ENCODE results near the gene SOX5. TPM values are rescaled to one million over a fixed set of nuclear protein-coding genes. Genes with fewer than 3 reads are reported as not detected.

SOX5 gene
- polyA plus RNA-seq, 1 experiment = 6.7 TPM

GRCh38 chr12:23770202-23770938, 179.1 kb downstream of the SOX5 start:
- no peak for DNase-seq (ENCODE audit: low read depth, low spot score)
- POLR2A ChIA-PET = no interaction called here
- Histone ChIP-seq H3K4me3 (ENCODE audit: low read depth, low read length) (no peak overlapping the region), H3K9me3 (ENCODE audit: control insufficient read depth, insufficient read depth, low read length) (no peaks in the 10 kb centered on the region), H3K27ac (ENCODE audit: low read depth, low read length) (no peak overlapping the region), H3K27me3 (ENCODE audit: control insufficient read depth, insufficient read depth, low read length) (no peaks in the 10 kb centered on the region)
- CTCF ChIA-PET = no interaction called here
- no peak for TF ChIP-seq CTCF (IDR thresholded peaks at IDR 0.05; ENCODE audit: low read depth, low read length)

GRCh38 chr12:23767834-23768233, 181.6 kb downstream of the SOX5 start:
- H3K27ac ChIP-seq (ENCODE audit: low read depth, low read length) = no peak overlapping the region
- CTCF ChIA-PET = no interaction called here
- no peak for DNase-seq (ENCODE audit: low read depth, low spot score)

GRCh38 chr12:23763724-23764123, 185.7 kb downstream of the SOX5 start:
- no peak overlapping the region for H3K27ac ChIP-seq (ENCODE audit: low read depth, low read length)
- no peaks in the 10 kb centered on the region for H3K27me3 ChIP-seq (ENCODE audit: control insufficient read depth, insufficient read depth, low read length)
- ChIA-PET CTCF (no interaction called here), POLR2A (no interaction called here)
- DNase-seq (ENCODE audit: low read depth, low spot score) = no peak
- H3K9me3 ChIP-seq (ENCODE audit: control insufficient read depth, insufficient read depth, low read length) = no peaks in the 10 kb centered on the region
- no peak for TF ChIP-seq CTCF (IDR thresholded peaks at IDR 0.05; ENCODE audit: low read depth, low read length)
- no peak overlapping the region for H3K4me3 ChIP-seq (ENCODE audit: low read depth, low read length)

More at GRCh38 chr12:23767834-23768233, 181.6 kb downstream of the SOX5 start:
- Histone ChIP-seq H3K27me3 (ENCODE audit: control insufficient read depth, insufficient read depth, low read length) (no peaks in the 10 kb centered on the region), H3K9me3 (ENCODE audit: control insufficient read depth, insufficient read depth, low read length) (no peaks in the 10 kb centered on the region), H3K4me3 (ENCODE audit: low read depth, low read length) (no peak overlapping the region)
- TF ChIP-seq CTCF (IDR thresholded peaks at IDR 0.05; ENCODE audit: low read depth, low read length) = no peak
- POLR2A ChIA-PET = no interaction called here

- H3K9me3 ChIP-seq (ENCODE audit: control insufficient read depth, insufficient read depth, low read length) = no peaks in the 10 kb centered on the region
- TF ChIP-seq CTCF (IDR thresholded peaks at IDR 0.05; ENCODE audit: low read depth, low read length) = no peak
- no peaks in the 10 kb centered on the region for H3K27me3 ChIP-seq (ENCODE audit: control insufficient read depth, insufficient read depth, low read length)
- CTCF ChIA-PET = interaction anchor here (0.5 kb wide), 1 partner anchor 518 kb away, joined by 4 read pairs; no protein-coding TSS in a partner anchor
- H3K27ac ChIP-seq (ENCODE audit: low read depth, low read length) = no peak overlapping the region
- no peak for DNase-seq (ENCODE audit: low read depth, low spot score)
- POLR2A ChIA-PET = no interaction called here
- no peak overlapping the region for H3K4me3 ChIP-seq (ENCODE audit: low read depth, low read length)
These were observed 189.0 kb downstream of the SOX5 start for GRCh38 chr12:23760495-23760894.

GRCh38 chr12:23758608-23759007, 190.9 kb downstream of the SOX5 start:
- no peaks in the 10 kb centered on the region for H3K9me3 ChIP-seq (ENCODE audit: control insufficient read depth, insufficient read depth, low read length)

More at GRCh38 chr12:23758608-23759007, 190.9 kb downstream of the SOX5 start:
- Histone ChIP-seq H3K27ac (ENCODE audit: low read depth, low read length) (no peak overlapping the region), H3K4me3 (ENCODE audit: low read depth, low read length) (no peak overlapping the region), H3K27me3 (ENCODE audit: control insufficient read depth, insufficient read depth, low read length) (no peaks in the 10 kb centered on the region)
- DNase-seq (ENCODE audit: low read depth, low spot score) = no peak
- ChIA-PET CTCF (no interaction called here), POLR2A (no interaction called here)
- TF ChIP-seq CTCF (IDR thresholded peaks at IDR 0.05; ENCODE audit: low read depth, low read length) = no peak

Measured in AG04450 (cell line).